Caki2 (cell line): ENCODE data around the gene KIT. TPM values are rescaled to one million over a fixed set of nuclear protein-coding genes. Genes with fewer than 3 reads are reported as not detected.

Source experiments
- DNase-seq: peaks from one replicate; pipeline ENCODE4 v3.0.0-alpha.2; 2015; ENCODE audit warnings: low read depth
- in situ Hi-C: cut with HindIII; loops from 2 replicates; pipeline ENCODE4 v1.10.0; 2016; ENCODE audit warnings: low sequenced_read_pairs, low pct_unique_long_range_greater_than_20kb, mixed read lengths
- total RNA-seq: library from RNA; depleted of rRNA; stranded (reverse); fragments of >200 nt; shearing (Covaris generic); gene quantifications from 2 replicates; pipeline ENCODE4 v1.2.3, GENCODE V29; 2014; ENCODE audit warnings: low replicate concordance

Gene KIT
- total RNA-seq, 1 experiment from 2014 or later: 0.44 TPM

DNA sequence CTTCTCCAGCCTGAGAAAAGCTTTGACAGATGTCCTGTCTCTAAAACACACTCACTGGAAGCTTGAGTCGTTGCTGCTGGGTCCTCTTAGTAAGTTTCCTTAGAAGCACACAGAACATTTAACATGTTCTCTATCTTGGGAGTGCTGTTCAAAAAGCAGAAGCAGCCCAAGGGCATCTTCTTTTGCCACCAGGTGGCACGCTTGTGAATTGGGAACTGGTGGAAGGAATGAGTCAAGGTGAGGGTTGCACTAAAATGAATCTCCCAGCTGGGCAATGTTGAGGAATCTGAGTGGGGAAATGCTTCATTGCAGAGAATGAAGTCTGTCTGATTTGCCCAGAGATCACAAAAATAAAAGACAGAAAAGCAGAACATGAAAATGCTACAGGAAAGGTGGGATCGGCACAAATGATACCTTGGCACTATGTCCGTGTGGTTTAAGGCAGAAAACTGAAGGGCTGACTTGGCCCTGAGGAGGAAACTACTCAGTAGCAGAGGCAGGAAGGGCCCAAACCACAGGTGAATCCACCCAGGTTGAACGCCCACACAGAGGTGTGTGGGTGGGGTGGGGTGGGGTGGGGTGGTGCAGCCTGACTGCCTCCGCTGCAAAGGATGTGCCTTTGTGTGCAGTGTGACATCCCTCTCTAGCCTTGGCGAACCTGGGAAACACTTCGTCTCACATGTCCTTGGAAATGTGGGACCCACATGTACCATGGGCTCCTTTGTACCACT lies 26.0 kb downstream of the KIT start:
- in situ Hi-C loops: no loop called here
- no peak for DNase-seq

DNA sequence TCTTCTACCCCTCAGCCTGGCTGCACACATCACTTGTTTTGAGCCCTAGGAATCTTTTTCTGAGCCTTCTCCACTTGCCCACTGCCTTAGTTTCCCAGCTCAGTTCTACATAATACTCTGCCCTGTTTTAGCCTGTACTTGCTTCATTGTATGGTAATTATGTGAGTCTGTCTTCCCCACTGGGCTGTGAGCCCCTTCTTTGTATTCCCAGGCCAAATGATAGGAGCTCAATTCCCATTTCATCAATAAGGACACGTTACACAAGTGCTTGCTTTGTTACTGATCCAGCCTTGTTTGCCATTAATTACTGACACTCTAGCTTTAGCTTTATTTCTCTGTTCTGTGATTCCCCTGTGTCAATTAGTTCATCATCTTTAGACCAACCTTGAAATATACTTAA lies 28.1 kb downstream of the KIT start:
- in situ Hi-C loops: no loop called here
- DNase-seq: no peak

DNA sequence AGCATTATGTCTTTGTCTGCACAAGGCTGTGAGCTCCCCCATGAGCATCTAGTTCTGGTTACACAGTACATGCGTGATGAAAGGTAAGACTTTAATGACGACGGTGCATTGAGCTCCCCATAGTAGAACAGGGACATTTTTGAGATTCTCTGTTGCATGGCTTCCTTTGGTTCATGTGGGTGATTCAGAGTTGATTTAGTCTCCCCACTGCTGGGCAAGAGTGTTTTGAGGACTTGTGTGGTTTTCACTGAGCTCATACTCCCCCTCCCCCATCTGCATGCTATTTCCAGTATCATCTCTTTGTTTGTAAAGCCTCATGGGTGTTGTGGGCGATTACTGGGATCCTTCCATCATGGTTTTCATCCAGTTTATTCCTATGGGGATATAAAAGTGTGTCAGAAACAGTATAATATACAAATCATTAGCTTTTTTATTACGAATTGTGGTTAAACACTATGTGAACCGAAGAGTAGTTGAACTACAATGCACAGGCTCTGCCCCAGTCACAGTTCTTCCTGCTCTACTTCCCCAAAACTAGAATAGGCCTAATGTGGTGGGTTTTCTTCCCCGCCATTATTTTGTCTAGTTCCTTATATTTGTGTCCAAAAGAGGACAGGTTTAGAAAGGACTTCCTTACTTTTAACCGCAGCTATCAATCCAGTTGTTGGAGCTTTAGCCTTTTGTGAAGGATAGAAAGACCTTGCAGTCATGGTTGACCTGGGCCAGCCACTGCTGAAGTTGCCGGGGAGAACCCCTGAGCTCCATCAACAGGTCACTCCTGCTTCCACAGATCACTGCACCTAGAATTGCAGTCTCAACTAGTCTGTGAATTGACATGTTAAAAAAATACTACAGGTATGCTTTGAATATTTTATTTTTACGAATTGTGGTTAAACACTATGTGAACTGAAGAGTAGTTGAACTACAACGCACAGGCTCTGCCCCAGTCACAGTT lies 30.4 kb downstream of the KIT start:
- no peak for DNase-seq
- in situ Hi-C loops: no loop called here

DNA sequence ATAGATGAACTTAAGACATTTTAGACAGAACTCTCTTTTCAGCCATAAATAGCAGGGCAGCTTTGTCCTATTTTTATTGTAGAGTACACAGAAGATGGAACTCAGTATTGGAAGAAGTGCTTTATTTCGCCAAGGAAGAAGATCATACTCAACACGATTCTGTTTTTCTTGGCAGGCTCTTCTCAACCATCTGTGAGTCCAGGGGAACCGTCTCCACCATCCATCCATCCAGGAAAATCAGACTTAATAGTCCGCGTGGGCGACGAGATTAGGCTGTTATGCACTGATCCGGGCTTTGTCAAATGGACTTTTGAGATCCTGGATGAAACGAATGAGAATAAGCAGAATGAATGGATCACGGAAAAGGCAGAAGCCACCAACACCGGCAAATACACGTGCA lies 37.6 kb downstream of the KIT start:
- in situ Hi-C loops: no loop called here

DNA sequence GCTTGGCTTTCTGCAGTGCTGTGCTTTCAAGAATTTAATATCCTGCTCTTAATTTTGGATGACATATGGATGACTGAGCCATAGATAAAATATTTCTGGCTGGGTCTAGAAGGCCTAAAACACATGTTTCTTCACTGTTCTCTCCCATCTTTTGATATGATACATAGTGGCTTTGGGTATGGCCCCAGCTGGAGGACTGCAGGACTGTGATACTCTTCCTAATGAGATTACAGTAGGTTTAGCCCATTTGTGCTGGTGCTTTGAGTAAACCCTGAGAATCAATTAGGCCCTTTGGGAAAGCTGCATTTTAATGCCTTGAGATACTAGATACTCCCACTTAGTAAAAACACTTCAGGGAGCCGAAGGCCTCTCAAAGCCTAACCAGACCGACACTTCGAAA lies 38.0 kb downstream of the KIT start:
- DNase-seq: no peak
- in situ Hi-C loops: no loop called here

More for the DNA sequence above, 37.6 kb downstream of the KIT start:
- no peak for DNase-seq

DNA sequence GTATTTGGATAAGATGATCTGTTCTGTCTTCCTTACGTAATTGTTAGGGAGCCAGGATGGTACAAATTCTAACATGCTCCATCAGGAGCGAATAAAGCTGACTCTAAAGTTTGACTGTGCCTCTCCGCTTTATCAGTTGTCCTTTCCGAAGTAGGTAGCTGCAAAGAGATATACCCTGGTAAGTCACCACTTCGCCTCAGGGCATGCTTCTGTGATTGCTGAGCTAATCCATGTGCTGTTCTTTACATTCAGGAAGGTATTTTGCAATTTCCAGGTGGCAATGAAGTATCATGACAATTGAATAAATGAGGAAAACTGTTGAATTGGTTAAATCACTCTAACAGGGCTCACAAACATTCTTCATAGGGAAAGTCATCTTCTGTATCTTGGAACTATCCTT lies 38.9 kb downstream of the KIT start:
- DNase-seq: no peak

DNA sequence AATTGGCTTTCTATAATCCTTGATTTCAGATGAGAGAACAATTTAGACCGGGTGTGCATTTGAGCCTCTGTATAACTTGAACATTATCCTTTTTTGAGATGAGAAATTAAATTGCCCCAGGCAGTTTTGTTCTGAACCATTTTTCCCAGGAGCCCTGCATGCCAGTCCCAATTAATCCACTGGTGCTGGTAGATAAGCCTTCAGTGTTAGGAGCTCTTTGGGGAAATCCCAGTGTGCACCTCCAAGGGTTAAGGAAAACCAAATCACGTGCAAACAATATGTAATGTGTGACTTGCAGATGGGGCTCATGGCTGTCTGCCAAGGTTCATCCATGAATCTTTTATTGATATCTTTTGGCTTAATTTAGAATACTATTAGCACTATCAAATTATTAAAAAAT lies 43.2 kb downstream of the KIT start:
- no peak for DNase-seq
- in situ Hi-C loops: no loop called here

More for the DNA sequence above, 38.9 kb downstream of the KIT start:
- in situ Hi-C loops: no loop called here

DNA sequence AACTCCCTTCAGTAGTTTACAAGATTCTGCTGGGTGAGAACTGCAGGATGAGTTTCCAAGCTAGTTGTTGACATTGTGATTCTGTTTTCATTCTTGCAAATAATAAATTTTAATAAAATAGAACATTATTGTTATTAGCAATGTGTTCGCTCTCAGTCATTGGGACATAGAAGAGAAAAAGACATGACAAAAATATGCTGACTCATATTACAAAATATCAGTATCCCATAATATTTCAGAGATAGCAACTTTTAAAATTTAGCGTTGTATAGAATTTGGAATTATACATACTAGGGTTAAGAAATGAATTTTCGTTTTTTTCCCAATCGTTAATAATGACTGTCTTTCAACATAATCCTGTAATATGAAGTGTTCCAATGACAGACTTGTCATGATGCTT lies 45.4 kb downstream of the KIT start:
- DNase-seq: no peak
- in situ Hi-C loops: no loop called here

DNA sequence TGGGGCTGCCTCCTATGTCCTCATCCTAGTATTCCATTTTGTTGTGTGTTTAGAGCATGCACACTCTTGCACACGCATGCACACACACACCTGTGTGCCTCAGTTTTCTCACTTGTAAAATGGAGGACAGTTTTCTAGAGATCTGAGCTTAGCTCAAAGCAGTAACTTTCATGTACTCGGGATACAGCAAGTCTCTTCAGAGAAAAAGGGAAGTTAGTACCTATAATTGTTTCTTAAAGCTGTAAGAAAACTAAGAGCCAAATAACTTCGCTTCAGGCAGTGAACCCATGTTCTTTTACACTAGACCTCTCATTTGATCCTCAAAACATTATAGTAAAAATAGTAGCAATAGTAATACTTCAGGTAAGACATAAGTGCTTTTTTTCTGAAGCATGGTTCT lies 49.6 kb downstream of the KIT start:
- DNase-seq: no peak
- in situ Hi-C loops: no loop called here

DNA sequence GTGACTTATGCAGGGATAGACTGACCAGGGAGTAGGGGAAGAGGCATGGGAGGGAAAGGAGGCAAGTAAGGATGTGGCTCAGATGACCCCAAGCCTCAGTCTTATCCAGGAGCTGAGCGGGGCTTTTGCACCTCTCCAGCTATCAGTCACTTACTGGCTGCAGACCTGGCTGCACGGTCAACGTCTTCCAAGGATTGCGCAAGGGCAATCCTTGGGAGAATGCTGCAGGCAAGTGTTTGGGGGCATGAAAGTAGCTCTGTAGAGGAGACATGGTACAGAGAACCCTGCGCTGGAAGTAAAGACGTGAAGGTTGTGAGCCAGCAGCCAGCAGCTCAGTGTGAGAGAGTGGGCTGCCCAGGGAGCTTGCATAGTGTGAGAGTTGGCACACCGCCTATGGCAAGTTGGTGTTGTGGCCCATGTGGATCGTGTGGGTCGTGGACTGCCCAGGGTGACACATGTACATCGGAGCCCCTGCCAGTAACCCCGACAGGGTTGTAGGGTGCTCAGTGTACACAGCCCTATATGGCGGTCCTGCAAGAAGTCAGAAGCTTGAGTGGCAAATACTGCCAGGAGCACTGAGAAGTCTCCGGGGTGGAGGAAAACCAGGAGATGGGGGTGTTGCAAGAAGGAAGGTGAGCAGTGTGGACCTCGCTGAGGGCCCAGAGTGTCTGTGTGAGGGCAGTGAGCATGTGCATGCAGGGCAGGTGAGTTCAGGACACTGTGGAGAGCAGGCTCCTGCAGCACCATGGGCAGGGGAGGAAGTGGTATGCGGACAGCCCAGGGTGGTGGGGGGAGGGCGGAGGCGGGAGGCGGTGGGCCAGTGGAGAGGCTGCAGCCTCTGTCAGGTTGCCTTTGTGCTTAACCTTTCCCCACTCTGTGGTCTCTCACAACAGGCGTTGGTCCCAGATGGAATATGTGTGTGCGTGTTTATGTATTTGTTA lies 50.9 kb downstream of the KIT start:
- in situ Hi-C loops: no loop called here

DNA sequence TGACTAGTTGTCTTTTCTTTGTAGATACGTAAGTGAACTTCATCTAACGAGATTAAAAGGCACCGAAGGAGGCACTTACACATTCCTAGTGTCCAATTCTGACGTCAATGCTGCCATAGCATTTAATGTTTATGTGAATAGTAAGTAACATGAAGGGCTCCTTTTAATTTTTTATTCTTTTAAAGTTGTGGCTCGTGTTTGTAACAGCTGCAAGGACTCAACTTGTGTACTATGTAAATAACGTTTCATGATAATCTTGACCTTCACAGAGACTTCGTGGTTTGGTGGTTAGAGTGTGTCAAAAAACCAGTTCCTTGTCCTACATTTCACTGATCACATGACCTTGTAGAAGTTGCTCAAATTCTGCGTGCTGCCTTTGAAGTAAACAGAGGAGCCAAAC lies 51.6 kb downstream of the KIT start:
- DNase-seq: no peak
- in situ Hi-C loops: no loop called here

More for the DNA sequence above, 50.9 kb downstream of the KIT start:
- DNase-seq: no peak

DNA sequence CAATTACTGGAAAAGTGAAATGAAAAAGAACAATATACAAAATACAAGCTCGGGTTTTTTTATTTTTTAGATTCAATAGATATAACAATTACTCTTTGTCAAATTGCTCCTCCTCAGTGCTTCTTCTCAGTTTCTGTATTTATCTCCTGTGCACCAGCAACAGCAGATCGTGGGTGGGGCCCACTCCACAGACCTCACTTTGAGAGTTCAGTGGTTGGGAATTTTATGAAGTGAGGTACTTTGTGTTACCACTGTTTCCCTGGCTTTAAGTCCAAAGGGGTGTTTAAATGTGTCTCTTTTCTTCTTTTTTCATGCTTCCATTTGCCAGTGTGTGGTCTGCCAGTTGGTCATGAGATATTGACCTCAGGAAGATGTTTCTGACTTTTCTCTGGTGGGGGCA lies 54.4 kb downstream of the KIT start:
- in situ Hi-C loops: no loop called here

DNA sequence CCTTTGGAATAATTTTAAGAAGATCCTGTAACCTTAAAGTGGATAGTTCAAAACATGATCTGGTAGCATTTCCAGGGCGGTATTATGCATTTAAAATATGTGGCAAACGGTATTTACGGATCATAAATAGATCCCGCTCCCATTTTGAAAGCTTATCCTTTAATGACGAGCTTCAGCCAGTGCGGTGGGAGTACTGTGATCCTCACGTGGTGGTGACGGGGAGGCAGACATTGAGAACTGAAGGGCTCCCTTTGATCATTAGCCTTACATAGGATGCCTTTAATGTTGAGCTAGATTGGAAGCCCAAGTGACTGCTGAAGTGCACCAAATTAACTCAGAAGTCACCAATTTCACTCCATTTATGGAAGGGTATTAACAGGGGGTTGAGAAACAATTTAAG lies 56.9 kb downstream of the KIT start:
- no peak for DNase-seq
- in situ Hi-C loops: no loop called here

More for the DNA sequence above, 54.4 kb downstream of the KIT start:
- no peak for DNase-seq

DNA sequence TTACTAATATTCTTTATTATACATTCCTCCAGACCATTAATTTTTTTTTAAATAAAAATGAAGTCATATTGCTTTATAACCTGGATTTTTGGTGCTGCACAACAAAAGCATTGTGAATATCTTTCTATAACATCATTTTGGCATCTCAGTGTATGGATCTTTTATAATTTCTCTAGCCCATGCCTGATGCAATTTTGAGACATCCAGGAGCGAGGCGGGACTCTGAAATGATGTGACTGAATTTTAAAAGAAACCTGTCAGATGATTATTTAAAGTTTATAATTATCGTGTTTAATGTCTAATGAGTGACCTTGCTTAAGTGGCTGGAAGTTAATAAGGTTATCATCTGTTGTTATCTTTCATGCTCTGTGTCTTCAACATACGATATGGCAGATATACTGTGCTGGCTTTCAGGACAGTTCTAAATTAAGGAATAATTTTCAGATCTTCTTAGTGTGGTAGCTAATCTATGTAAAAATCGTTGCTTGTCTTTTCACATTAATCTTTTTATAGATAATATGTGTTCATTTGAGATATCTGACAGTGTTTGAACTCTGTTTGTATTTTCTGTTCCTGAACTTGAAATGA lies 58.8 kb downstream of the KIT start:
- DNase-seq: no peak
- in situ Hi-C loops: no loop called here

DNA sequence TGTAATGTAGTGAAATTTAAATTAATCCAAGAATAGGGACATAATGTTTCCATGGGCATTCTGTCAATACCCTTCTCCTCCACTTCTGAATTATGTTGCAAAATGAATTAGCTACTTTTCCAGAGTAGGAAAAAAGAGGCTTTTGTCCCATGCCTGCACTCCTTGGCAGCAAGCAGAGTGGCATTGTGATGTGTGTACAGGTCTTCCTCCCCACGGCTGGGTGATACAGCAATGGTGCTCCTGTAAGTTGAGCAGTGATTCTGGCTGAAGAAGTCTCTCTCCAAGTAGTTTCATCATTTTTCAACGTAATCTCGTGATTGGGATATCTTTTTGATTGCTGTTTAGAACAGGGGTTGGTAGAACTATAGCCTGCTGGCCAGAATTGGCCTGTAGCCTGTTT lies 59.9 kb downstream of the KIT start:
- DNase-seq: no peak

DNA sequence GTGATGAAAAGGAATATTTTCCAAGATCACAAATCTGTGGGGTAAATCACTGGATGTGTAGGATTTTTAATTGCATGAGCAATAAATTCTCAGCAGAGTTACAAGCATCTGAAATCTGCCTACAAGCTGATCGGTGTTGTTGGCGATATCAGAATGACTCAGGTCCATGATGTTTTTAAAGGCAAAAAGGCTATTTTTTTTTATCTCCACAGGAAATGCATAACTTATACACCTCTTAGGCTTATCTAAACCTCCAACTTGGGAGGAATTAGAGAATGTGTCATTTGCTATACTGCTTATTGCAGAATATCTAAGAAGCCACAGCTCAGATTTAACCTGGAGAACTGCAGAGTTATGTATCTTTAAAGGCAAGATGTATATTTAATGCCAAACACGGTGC lies 61.6 kb downstream of the KIT start:
- no peak for DNase-seq
- in situ Hi-C loops: no loop called here

More for the DNA sequence above, 59.9 kb downstream of the KIT start:
- in situ Hi-C loops: no loop called here

DNA sequence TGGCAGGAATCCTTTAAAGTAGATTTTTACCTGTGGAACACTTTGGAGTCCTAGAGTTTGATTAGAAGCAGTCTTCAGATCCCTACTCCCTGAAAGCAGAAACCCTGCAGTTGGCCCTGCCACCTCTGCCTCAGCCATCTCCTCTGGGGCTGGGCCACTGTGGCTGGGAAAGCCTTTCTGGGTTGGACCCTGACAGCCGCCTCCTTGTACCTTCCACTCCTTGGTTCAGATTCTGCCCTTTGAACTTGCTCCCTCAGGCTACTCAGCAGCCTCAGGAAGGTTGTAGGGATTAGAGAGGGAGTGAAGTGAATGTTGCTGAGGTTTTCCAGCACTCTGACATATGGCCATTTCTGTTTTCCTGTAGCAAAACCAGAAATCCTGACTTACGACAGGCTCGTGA lies 65.5 kb downstream of the KIT start:
- in situ Hi-C loops: no loop called here
- DNase-seq: no peak

DNA sequence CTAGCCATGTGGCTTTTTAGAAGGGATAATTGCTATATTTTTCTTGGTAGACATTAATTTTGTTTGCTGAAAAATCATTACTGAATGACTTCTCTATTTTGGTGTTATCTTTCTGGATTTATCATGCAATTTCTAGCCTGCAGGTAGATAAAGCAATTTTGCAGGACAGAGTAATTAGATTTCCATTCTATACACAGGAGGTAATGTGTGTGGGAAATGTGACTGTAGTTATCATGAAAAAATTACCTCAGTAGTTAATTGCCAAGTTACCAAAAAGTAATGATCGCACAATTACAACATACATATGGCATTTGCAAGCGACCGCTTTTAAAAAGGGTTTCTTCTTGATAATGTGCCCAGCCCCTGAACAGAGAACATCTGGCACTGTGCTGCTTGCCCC lies 66.1 kb downstream of the KIT start:
- in situ Hi-C loops: no loop called here
- no peak for DNase-seq
